Activated CD8-positive, alpha-beta memory T cell treated with anti-CD3 and anti-CD28 coated beads for 48 hours (primary cell): Measurements from ENCODE around the gene FAM13A.
"Not testable (repeated sequence)": the region's sequence is repeated elsewhere in the genome, so short reads cannot be mapped to it uniquely, and the experiment has no call there.

Experiments used
- DNase-seq, 3 experiments: peaks; one replicate each; pipeline ENCODE4 v3.0.0-alpha.2; 2020; ENCODE audit warnings: low read depth in 2 of 3, low spot score in 2 of 3

The FAM13A gene

DNA sequence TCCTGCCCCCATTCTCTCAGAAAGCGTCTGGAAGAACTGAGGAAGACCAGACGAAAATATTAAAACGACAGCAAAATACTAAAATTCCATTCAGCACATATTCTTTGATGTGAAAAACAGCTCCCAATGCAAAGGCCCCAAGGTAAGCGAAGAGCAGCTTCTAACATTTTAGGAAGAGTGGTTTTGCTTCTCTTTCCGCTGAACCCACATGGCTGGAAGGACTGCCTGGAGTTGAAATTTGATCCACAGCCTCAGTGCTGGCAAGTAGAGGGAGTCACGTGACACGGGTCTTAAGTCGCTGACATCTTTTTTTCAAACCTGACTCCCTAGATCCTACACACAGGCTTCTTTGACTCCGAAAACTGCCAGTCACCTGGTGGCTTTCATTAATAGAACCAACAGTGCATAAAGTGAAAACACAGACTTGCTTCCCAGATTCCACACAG is at the start of gene FAM13A:
TSS of gene FAM13A (minus strand) at position 233 of the 446 bp plus-strand sequence. CDS start at position 12, 221 bp downstream.
- DNase-seq, result no peak

DNA sequence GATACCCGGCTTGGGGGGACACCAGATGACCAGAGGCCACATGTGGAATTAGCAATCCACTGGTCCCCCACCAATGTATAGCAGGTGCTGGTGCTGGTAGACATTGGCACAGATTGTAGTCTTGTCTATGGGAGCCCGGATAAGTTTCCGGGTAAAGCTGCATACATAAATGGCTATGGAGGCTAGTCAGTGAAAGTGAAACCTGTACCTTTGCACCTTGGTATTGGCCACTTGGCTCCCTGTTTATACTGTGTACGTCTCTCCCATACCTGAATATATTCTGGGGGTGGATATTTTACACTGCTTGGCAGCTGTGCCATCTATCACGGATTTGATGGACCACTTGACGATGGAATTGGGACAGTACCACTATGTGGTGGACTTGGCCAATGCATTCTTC is 48.7 kb upstream of the FAM13A start:
- no peak for DNase-seq

DNA sequence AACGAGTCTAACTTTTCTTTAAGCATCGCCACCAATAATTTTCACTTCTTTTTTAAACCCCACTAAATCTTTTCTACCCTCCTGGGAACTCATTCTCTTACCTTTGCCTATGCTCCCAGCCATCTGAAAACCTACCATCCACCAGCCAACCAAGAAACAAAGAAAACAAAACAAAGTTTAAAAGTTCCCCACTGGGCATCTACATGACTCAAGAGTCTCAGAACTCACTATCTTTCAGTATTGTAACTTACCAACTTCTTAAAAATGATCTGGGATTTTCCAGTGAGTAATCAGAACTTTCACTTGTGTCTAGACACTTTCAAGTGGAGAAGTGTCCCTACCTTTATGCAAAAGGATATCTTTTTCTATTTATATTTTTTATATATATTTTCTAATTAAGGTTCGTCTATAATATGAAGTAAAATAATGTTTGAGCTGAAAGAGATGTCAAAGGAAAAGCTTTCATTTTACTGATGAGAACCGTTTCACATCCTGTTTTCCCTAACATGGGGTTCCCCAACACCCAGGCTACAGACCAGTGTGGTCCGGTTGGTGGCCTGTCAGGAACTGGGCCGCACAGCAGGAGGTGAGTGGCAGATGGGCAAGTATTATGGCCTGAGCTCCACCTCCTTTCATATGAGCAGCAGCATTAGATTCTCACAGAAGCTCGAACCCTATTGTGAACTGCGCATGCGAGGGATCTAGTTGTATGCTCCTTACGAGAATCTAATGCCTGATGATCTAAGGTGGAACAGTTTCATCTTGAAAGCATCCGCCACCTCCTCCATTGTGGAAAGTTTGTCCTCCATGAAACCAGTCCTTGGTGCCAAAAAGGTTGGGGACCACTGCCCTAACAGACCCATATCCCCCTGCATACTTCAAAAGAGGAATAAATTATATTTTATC is 44.5 kb upstream of the FAM13A start:
- DNase-seq, result no peak

DNA sequence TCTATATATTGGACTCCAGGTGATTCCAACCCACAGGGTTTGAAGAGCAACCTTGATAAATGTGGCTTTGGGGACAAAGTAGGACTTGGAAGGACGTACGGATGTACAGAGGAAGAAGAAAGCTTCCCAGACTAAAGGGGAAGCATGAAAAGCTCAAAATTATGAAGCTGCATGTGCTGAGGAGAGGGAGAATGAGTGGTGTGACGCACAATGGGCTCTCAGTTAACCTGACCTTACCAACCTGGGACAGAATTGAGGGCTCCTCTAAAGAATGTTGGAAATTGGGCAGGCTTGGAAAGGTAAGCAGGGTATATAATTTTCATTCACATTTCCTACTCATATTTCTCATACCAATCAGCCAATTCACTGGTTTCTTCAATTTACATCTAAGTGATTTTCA is 43.9 kb upstream of the FAM13A start:
- DNase-seq, result no peak

- no peak for DNase-seq
Observed at GRCh38 chr4:89099471-89099870, 42.5 kb upstream of the FAM13A start.

DNA sequence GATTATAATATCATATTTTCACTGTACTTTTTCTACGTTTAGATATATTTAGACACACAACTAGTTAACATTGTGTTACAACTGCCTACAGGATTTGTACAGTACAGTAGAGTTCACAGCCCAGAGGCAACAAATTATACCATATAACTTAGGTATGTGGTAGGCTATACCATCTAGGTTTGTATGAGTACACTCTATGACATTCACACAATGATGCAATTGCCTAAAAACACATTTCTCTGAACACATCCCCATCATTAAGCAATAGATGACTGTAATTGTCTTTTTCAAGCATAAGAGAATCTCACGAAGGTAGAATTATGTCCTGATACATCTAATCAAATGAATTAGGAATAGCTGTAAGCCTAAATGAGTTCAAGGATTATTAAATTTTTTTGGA is 42.0 kb upstream of the FAM13A start:
- no peak for DNase-seq

- no peak for DNase-seq
Observed at GRCh38 chr4:89078300-89078699, 21.3 kb upstream of the FAM13A start.

GRCh38 chr4:89077761-89078160 is 20.8 kb upstream of the FAM13A start:
- no peak for DNase-seq

DNA sequence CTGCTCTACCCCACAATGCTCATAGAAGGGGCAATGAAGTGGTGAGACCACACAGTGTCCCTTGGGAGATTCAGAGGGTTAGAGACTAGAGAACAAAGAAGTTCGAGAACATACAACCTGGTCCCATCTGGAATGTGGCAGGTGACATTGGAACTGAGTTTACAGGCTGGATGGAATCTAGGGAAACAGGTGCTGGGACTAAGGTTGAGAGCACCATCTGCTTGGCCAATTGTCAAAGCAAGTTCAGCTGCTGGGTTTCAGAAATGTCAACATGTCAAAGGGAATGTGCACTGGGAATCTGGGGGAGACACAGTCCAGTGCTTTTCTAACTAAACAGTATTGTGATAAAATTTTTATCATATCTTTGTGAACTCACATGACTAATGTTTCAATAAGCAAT is 15.9 kb upstream of the FAM13A start:
- DNase-seq, result no peak

DNA sequence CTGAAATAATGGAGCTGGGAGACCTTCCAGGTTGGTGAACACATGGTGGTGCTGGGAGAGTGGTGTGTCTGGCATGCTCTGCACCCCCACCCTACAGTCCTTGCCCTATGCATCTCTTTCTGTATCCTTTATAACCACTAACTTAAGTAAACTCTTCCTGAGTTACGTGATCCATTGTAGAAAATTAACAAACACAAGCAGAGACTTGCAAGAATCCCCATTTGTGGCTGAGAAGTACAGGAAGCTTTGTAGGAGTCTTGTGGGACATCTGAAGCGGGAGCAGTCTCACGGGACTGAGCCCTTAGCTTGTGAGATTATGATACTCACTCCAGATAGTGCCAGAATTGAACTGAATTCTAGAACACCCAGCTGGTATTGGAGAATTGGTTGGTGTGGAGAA is 14.3 kb upstream of the FAM13A start:
- no peak for DNase-seq

GRCh38 chr4:89070041-89070440 is 13.1 kb upstream of the FAM13A start:
- DNase-seq, result no peak

DNA sequence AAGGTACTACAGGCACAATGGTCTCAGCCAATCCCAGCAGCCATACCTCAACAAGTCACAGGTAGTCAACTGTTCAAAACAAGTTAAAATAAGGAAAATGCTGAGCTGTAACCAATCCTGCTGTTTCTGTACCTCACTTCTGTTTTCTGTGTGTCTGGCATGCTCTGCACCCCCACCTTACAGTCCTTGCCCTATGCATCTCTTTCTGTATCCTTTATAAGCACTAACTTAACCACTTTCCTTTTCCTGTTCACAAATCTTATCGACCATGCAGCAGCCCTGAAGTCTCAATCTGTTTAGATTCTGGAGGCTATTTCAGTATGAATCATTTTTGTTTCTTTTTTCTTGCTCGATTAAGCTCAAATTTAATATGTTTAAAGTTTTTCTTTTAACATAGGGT is 12.5 kb upstream of the FAM13A start:
- no peak for DNase-seq

- no peak for DNase-seq
Observed at GRCh38 chr4:89067417-89067816, 10.4 kb upstream of the FAM13A start.

- no peak for DNase-seq
Observed at GRCh38 chr4:89064848-89065247, 7.9 kb upstream of the FAM13A start.

DNA sequence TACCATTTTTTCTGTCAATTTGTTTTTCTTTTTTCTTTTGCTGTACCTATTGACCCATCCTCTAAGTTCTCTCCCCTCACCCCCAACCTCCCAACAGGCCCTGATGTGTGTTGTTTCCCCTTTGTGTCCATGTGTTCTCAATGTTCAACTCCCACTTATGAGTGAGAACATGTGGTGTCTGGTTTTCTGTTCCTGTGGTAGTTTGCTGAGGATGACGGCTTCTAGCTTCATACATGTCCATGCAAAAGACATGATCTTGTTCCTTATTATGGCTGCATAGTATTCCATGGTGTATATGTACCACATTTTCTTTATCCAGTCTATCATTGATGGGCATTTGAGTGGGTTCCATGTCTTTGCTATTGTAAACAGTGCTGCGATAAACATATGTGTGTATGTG is 859 bp upstream of the FAM13A start:
- not testable (repeated sequence) for DNase-seq

- DNase-seq, result no peak
Observed at GRCh38 chr4:89056292-89056952, 563 bp downstream of the FAM13A start.

DNA sequence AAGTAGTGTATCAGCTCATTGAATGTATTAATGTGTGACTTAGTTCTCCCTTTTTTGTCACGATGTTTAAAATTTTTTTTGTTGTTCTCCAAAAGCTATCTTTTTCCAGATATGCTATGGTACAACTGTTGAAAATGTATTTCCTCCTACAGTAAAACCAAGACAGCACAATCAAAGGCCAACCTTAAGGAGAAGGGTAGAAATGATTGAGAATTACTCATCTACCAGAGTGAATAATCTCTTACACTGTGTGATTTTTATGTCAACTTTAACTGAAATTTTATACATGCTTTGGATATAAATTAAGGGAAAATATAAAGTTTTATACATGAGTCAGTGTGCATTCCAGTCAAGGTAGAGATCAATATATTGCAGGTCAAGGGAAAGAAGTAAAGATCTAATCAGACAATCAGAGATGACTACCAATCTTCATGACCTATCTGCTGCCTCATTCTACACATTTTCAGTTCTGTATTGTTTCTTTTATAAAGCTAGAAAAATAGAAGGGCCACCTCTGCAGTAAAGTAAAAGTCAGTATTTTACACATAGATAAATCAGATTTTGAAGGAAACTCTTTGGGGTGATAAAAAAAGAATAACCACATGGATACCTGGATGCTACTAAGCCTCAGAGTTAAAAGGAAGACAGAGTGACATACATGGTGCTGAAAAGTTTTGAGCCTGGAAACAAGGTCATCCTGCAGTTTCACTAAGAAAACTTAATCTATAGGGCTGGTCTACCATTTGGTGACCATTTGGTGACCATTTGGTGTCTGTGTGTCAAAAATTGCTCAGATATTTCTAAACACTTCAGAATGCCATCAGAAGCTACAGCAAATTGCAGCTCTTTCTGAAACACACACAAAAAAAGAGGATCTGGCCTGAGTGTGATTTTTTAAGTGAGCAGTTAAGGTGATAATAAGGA is 1.6 kb downstream of the FAM13A start:
- DNase-seq, result no peak

GRCh38 chr4:89054627-89055026 is 2.4 kb downstream of the FAM13A start:
- DNase-seq, result no peak

DNA sequence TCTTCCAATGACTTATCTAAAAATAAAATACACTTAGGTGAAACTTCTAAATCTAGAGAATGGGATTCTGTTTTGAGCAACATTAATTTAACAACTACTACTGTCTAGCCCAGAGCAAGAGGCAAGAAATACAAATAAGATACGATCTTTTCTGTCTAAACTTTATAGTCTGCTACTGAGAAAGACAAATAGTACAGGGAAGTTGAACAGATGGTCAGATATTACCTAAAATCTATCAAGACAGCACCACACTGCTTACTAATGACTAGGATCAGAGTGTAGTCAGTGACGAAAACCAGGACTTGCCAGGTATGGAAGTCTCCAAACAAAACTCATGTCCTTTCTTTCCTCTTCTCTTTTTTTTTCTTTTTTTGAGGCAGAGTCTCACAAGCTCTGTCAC is 7.1 kb downstream of the FAM13A start:
- DNase-seq, result no peak

DNA sequence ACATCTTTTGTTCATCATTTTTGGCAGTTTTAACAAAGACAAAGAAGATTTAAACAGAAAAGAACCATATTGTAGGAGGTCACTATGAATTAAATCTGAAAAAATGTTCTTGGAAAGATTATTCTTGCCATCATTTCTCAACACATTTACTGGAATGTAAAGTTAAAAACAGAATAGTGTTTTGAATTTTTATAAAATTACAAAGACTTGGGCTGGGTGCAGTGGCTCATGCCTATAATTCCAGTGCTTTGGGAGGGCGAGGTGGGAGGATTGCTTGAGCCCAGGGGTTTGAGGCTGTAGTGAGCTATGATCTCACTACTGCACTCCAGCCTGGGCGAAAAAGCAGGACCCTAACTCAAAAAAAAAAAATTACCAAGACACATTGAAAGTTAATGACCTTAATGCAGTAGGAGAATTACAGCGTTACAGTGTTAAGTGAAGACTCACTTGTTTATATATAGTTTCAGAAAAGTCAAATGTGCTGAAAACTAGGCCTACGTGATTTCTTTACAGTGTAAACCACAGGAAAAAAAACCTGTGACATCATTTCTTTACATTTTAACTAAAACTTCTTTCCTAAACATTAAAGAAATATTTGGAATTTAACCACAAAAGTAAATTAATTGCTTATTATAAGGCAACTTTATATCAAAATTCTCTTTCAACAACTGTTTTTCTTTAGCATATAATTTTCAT is 7.9 kb downstream of the FAM13A start:
- DNase-seq, result no peak
